ENCODE measurements around the gene ELOVL6. TPM values are rescaled to one million over a fixed set of nuclear protein-coding genes. Genes with fewer than 3 reads are reported as not detected.

ELOVL6 gene
- total RNA-seq, 1 experiment from 2014 or later, result 2.2 TPM

- H3K27ac ChIP-seq (ENCODE audit: low read length), result no peak overlapping the region
- H2AFZ ChIP-seq (ENCODE audit: low read length), result no peak overlapping the region
- H3K9me2 ChIP-seq (replicated peaks; ENCODE audit: low read length), result no peaks in the 10 kb centered on the region
- intact Hi-C loops (cut with micrococcal nuclease), result loop anchor here (1.0 kb wide), 1 partner anchor 161 kb away; no protein-coding TSS in a partner anchor
- no peaks in the 10 kb centered on the region; the same call in 1 of the 2 replicates for H3K4me1 ChIP-seq (ENCODE audit: insufficient read depth, low read length)
- H3K27me3 ChIP-seq (ENCODE audit: low read length), result no peaks in the 10 kb centered on the region
- no peak overlapping the region for H3K4me3 ChIP-seq (ENCODE audit: low read length)
- no peak overlapping the region for H3K9ac ChIP-seq (ENCODE audit: low read length)
- ATAC-seq (0 out of 2 replicates have a peak, but pooled peaks have one; percentile 35), DNase-seq (peak; percentile 51)
- no peak overlapping the region for H3K4me2 ChIP-seq (ENCODE audit: low read length)
- ChIA-PET POLR2A (ENCODE audit: unreplicated experiment) (no interaction called here), CTCF (interaction anchor here (0.7 kb wide), 1 partner anchor 236 kb away, joined by 5 read pairs; no protein-coding TSS in a partner anchor)
- TF ChIP-seq CTCF (conservative IDR thresholded peaks at IDR 0.05; ENCODE audit: low read depth, low read length), result peak; percentile 80
- TF ChIP-seq EZH2 (IDR thresholded peaks at IDR 0.05; ENCODE audit: low read length, unreplicated experiment), result no peak
- no peaks in the 10 kb centered on the region for H3K9me3 ChIP-seq (ENCODE audit: low read length)
- no peaks in the 10 kb centered on the region for H4K20me1 ChIP-seq (ENCODE audit: low read length)
- H3F3A ChIP-seq (ENCODE audit: low read length, unreplicated experiment), result no peaks in the 10 kb centered on the region
- no peaks in the 10 kb centered on the region for H3K79me2 ChIP-seq (ENCODE audit: low read length)
- BruUV-seq (replicated peaks), result no TSS peak
- H3K36me3 ChIP-seq (ENCODE audit: low read depth, low read length), result no peaks in the 10 kb centered on the region
Measured at GRCh38 chr4:110211007-110211769, 12.8 kb upstream of the ELOVL6 start.

GRCh38 chr4:110208419-110208818 lies 10.0 kb upstream of the ELOVL6 start:
- Histone ChIP-seq H3K9me3 (ENCODE audit: low read length) (no peaks in the 10 kb centered on the region), H3K4me3 (ENCODE audit: low read length) (no peak overlapping the region), H3F3A (ENCODE audit: low read length, unreplicated experiment) (no peaks in the 10 kb centered on the region), H3K9ac (ENCODE audit: low read length) (no peak overlapping the region), H3K79me2 (ENCODE audit: low read length) (no peaks in the 10 kb centered on the region), H2AFZ (ENCODE audit: low read length) (no peak overlapping the region), H3K4me2 (ENCODE audit: low read length) (no peak overlapping the region), H3K9me2 (replicated peaks; ENCODE audit: low read length) (no peaks in the 10 kb centered on the region), H3K36me3 (ENCODE audit: low read depth, low read length) (no peaks in the 10 kb centered on the region), H3K4me1 (ENCODE audit: insufficient read depth, low read length) (no peaks in the 10 kb centered on the region), H3K27me3 (ENCODE audit: low read length) (no peaks in the 10 kb centered on the region), H4K20me1 (ENCODE audit: low read length) (no peaks in the 10 kb centered on the region), H3K27ac (ENCODE audit: low read length) (no peak overlapping the region)
- DNase-seq, result no peak
- ATAC-seq, result no peak
- TF ChIP-seq CTCF (conservative IDR thresholded peaks at IDR 0.05; ENCODE audit: low read depth, low read length) (no peak), EZH2phosphoT487 (IDR thresholded peaks at IDR 0.05; ENCODE audit: borderline replicate concordance, low read length) (no peak), EZH2 (IDR thresholded peaks at IDR 0.05; ENCODE audit: low read length, unreplicated experiment) (no peak)
- ChIA-PET POLR2A (ENCODE audit: unreplicated experiment) (no interaction called here), CTCF (no interaction called here)
- no TSS peak for BruUV-seq (replicated peaks)
- intact Hi-C loops (cut with micrococcal nuclease), result no loop called here

GRCh38 chr4:110207233-110207632 lies 8.8 kb upstream of the ELOVL6 start:
- no peak overlapping the region for H2AFZ ChIP-seq (ENCODE audit: low read length)
- H3K27me3 ChIP-seq (ENCODE audit: low read length), result no peaks in the 10 kb centered on the region
- H3K9ac ChIP-seq (ENCODE audit: low read length), result no peak overlapping the region
- H3K4me3 ChIP-seq (ENCODE audit: low read length), result no peak overlapping the region
- no peaks in the 10 kb centered on the region for H3K79me2 ChIP-seq (ENCODE audit: low read length)
- ChIA-PET POLR2A (ENCODE audit: unreplicated experiment) (no interaction called here), CTCF (no interaction called here)
- H4K20me1 ChIP-seq (ENCODE audit: low read length), result no peaks in the 10 kb centered on the region
- TF ChIP-seq EZH2 (IDR thresholded peaks at IDR 0.05; ENCODE audit: low read length, unreplicated experiment) (no peak), CTCF (conservative IDR thresholded peaks at IDR 0.05; ENCODE audit: low read depth, low read length) (no peak), EZH2phosphoT487 (IDR thresholded peaks at IDR 0.05; ENCODE audit: borderline replicate concordance, low read length) (no peak)
- no peak for ATAC-seq
- no peak for DNase-seq
- no peaks in the 10 kb centered on the region for H3K9me3 ChIP-seq (ENCODE audit: low read length)
- intact Hi-C loops (cut with micrococcal nuclease), result no loop called here
- no peaks in the 10 kb centered on the region for H3F3A ChIP-seq (ENCODE audit: low read length, unreplicated experiment)
- BruUV-seq (replicated peaks), result no TSS peak
- H3K4me1 ChIP-seq (ENCODE audit: insufficient read depth, low read length), result no peaks in the 10 kb centered on the region
- no peak overlapping the region for H3K27ac ChIP-seq (ENCODE audit: low read length)
- H3K4me2 ChIP-seq (ENCODE audit: low read length), result no peak overlapping the region
- H3K36me3 ChIP-seq (ENCODE audit: low read depth, low read length), result no peaks in the 10 kb centered on the region
- no peaks in the 10 kb centered on the region for H3K9me2 ChIP-seq (replicated peaks; ENCODE audit: low read length)
